Left cardiac atrium (tissue), 4 donors: Measurements from ENCODE around the gene RNLS. TPM values are rescaled to one million over a fixed set of nuclear protein-coding genes. Genes with fewer than 3 reads are reported as not detected.

Experiments
- ATAC-seq, 2 donors: fragments of 200-7000 bp; cut with Tn5 transposase; one replicate each; pipeline ENCODE4 v1.9.1; 2020; ENCODE audit warnings: mild to moderate bottlenecking in 2 of 2, moderate library complexity in 2 of 2
- DNase-seq: peaks from one replicate; pipeline ENCODE4 v3.0.0-alpha.2; 2020
- intact Hi-C, 2 donors: fragments of 100-400 bp; cut with DNase I; formaldehyde crosslinking; loops; one replicate each; pipeline versions ENCODE4 v1.14.1 to v1.15.1; 2022 to 2023
- total RNA-seq, 2 donors: library from RNA; stranded (reverse); fragmentation: NEBNext Ultra II Directional; extraction: Animal tissue kit (Norgen Biotek cat#: 25700); gene quantifications; one replicate each; pipeline ENCODE4 v1.2.1, GENCODE V29; 2021
- donor health status: DM: no; HTN: yes; CAD: no.
- donor health status: DM: no; HTN: yes; CAD: no; lungs with severe emphysema.
- donor health status: DM: yes; HTN: yes; CAD: no.
- donor health status: Dilated cardiomyopathy.

Gene RNLS
- total RNA-seq, 2 donors from 2014 or later, result 10.0 to 13.6 TPM

- ATAC-seq (no peak), DNase-seq (no peak)
- intact Hi-C loops, result loop anchor here in 1 of 2 donors (10.0 kb wide), 1 partner anchor 702 kb away; no protein-coding TSS in a partner anchor
Observed at GRCh38 chr10:88557256-88557655, 25.9 kb downstream of the RNLS start.

GRCh38 chr10:88555190-88555908, 27.8 kb downstream of the RNLS start:
- ATAC-seq (peak; percentile 50 to 74), DNase-seq (no peak)

GRCh38 chr10:88553116-88553752, 29.9 kb downstream of the RNLS start:
- intact Hi-C loops, result loop anchor here (5.0 to 10.0 kb wide), 3 partner anchors 146 to 701 kb away; no protein-coding TSS in a partner anchor
- peak; percentile 25 for DNase-seq
- peak; percentile 92 to 94 for ATAC-seq

More at GRCh38 chr10:88555190-88555908, 27.8 kb downstream of the RNLS start:
- intact Hi-C loops, result loop anchor here in 1 of 2 donors (10.0 kb wide), 1 partner anchor 701 kb away; no protein-coding TSS in a partner anchor

- DNase-seq (no peak), ATAC-seq (no peak)
- intact Hi-C loops, result loop anchor here (5.0 to 10.0 kb wide), 3 partner anchors 144 to 699 kb away; no protein-coding TSS in a partner anchor
Observed at GRCh38 chr10:88551246-88551645, 31.9 kb downstream of the RNLS start.

- ATAC-seq (no peak), DNase-seq (no peak)
- intact Hi-C loops, result no loop called here
Observed at GRCh38 chr10:88546497-88546896, 36.6 kb downstream of the RNLS start.

GRCh38 chr10:88545359-88545758, 37.8 kb downstream of the RNLS start:
- intact Hi-C loops, result no loop called here
- DNase-seq, result no peak
- no peak for ATAC-seq

- intact Hi-C loops, result no loop called here
- ATAC-seq (no peak), DNase-seq (no peak)
Observed at GRCh38 chr10:88544140-88544870, 38.8 kb downstream of the RNLS start.

GRCh38 chr10:88542522-88542921, 40.6 kb downstream of the RNLS start:
- intact Hi-C loops, result no loop called here
- ATAC-seq, result no peak
- DNase-seq, result no peak

- ATAC-seq (peak; percentile 74 to 80), DNase-seq (no peak)
- intact Hi-C loops, result no loop called here
Observed at GRCh38 chr10:88541116-88541626, 41.9 kb downstream of the RNLS start.

- intact Hi-C loops, result no loop called here
- ATAC-seq (no peak), DNase-seq (no peak)
Observed at GRCh38 chr10:88540351-88540750, 42.8 kb downstream of the RNLS start.

GRCh38 chr10:88538048-88538447, 45.1 kb downstream of the RNLS start:
- intact Hi-C loops, result no loop called here
- ATAC-seq (peak; percentile 57 to 62), DNase-seq (no peak)

GRCh38 chr10:88537322-88537721, 45.8 kb downstream of the RNLS start:
- DNase-seq (no peak), ATAC-seq (no peak)
- intact Hi-C loops, result no loop called here

- no peak for DNase-seq
- intact Hi-C loops, result no loop called here
- ATAC-seq, result peak in 1 of 2 donors; percentile 69
Observed at GRCh38 chr10:88536437-88536836, 46.7 kb downstream of the RNLS start.

- intact Hi-C loops, result no loop called here
- no peak for DNase-seq
- no peak for ATAC-seq
Observed at GRCh38 chr10:88534072-88534665, 48.9 kb downstream of the RNLS start.

GRCh38 chr10:88531392-88532052, 51.6 kb downstream of the RNLS start:
- intact Hi-C loops, result no loop called here

GRCh38 chr10:88530629-88531391, 52.3 kb downstream of the RNLS start:
- ATAC-seq, result peak in 1 of 2 donors; percentile 48
- intact Hi-C loops, result no loop called here

More at GRCh38 chr10:88531392-88532052, 51.6 kb downstream of the RNLS start:
- no peak for DNase-seq
- peak in 1 of 2 donors; percentile 78 for ATAC-seq

GRCh38 chr10:88530093-88530492, 53.0 kb downstream of the RNLS start:
- DNase-seq (no peak), ATAC-seq (no peak)
- intact Hi-C loops, result no loop called here

More at GRCh38 chr10:88530629-88531391, 52.3 kb downstream of the RNLS start:
- no peak for DNase-seq
